Hematopoietic multipotent progenitor cell treated with erythropoietin and hydrocortisone succinate and interleukin-3 and kit ligand, for 17 days (in vitro differentiated cells): ENCODE measurements around the gene VGLL1.
A peak's percentile ranks its signal among the peaks of the same experiment; 100 is the strongest.

Experiments used
- DNase-seq: peaks from one replicate; pipeline ENCODE4 v3.0.0-alpha.2; 2015; ENCODE audit warnings: low spot score

VGLL1 gene

GRCh38 chrX:136531951-136532350, at the start of gene VGLL1:
Gene VGLL1, plus strand, starts transcription at chrX:136532215. Its CDS starts 3,806 bp downstream, at chrX:136536021.
- no peak for DNase-seq

- DNase-seq: no peak
These were observed 44.4 kb upstream of the VGLL1 start, which contains the start of gene BRS3 for GRCh38 chrX:136487647-136488046. Gene BRS3, plus strand, starts transcription at chrX:136487947. Its CDS starts 168 bp downstream, at chrX:136488115.

- DNase-seq: no peak
These were observed 43.3 kb upstream of the VGLL1 start for GRCh38 chrX:136488706-136489105.

- no peak for DNase-seq
These were observed 40.2 kb upstream of the VGLL1 start for GRCh38 chrX:136491832-136492231.

GRCh38 chrX:136493011-136493410, 39.0 kb upstream of the VGLL1 start:
- no peak for DNase-seq

- no peak for DNase-seq
These were observed 37.0 kb upstream of the VGLL1 start for GRCh38 chrX:136495043-136495442.

- DNase-seq: no peak
These were observed 35.7 kb upstream of the VGLL1 start for GRCh38 chrX:136496186-136496763.

- peak; percentile 80 for DNase-seq
These were observed 35.1 kb upstream of the VGLL1 start for GRCh38 chrX:136496764-136497555.

- no peak for DNase-seq
These were observed 34.4 kb upstream of the VGLL1 start, which contains the start of gene HTATSF1 for GRCh38 chrX:136497556-136498052. Gene HTATSF1, plus strand, starts transcription at chrX:136497592. Its CDS starts 93 bp downstream, at chrX:136497685.

GRCh38 chrX:136519069-136519468, 12.9 kb upstream of the VGLL1 start:
- DNase-seq: no peak

GRCh38 chrX:136523770-136524169, 8.2 kb upstream of the VGLL1 start:
- DNase-seq: no peak

GRCh38 chrX:136525738-136526606, 6.0 kb upstream of the VGLL1 start:
- DNase-seq: no peak

- no peak for DNase-seq
These were observed 3.2 kb upstream of the VGLL1 start for GRCh38 chrX:136528645-136529315.

GRCh38 chrX:136529795-136530194, 2.2 kb upstream of the VGLL1 start:
- DNase-seq: no peak

GRCh38 chrX:136534131-136534530, 2.1 kb downstream of the VGLL1 start:
- DNase-seq: no peak

GRCh38 chrX:136538811-136539210, 6.8 kb downstream of the VGLL1 start:
- no peak for DNase-seq

GRCh38 chrX:136540226-136540625, 8.2 kb downstream of the VGLL1 start:
- no peak for DNase-seq

- DNase-seq: no peak
These were observed 9.3 kb downstream of the VGLL1 start for GRCh38 chrX:136541294-136541693.

GRCh38 chrX:136542281-136542680, 10.3 kb downstream of the VGLL1 start:
- DNase-seq: no peak

GRCh38 chrX:136546371-136546781, 14.4 kb downstream of the VGLL1 start:
- DNase-seq: no peak

GRCh38 chrX:136549226-136549625, 17.2 kb downstream of the VGLL1 start:
- DNase-seq: no peak

- DNase-seq: no peak
These were observed 19.4 kb downstream of the VGLL1 start for GRCh38 chrX:136551410-136551809.
